ENCODE measurements around the gene CPTP.

CPTP gene

DNA sequence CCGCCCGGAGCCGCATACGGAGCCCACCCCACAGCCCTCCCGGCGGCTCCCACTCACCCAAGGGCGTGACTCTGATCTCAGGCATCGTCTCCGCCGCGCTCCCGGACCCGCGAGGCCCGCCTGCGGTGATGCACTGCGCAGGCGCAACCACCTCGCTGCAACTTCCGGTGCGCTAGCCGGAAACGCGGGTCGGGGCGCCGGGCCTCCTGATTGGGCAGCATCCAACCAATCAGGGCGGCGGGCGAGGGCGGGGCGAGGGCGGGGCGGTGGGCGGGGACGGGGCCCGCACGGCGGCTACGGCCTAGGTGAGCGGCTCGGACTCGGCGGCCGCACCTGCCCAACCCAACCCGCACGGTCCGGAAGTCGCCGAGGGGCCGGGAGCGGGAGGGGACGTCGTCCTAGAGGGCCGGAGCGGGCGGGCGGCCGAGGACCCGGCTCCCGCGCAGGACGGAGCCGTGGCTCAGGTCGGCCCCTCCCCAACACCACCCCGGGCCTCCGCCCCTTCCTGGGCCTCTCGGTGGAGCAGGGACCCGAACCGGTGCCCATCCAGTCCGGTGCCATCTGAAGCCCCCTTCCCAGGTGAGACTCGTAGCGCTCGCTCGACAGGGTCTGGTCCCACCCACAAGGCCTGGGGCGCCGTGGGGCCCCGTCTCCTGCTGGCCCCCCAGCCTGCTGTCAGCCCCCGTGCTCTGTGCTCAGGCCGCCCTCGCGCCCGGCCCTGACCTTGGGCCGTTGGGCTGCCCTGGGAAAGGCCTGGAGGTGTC, at the start of gene CPTP, which contains the start of gene INTS11:
TSS of gene CPTP (plus strand) at position 279 of the 764 bp plus-strand sequence. CDS start 2,109 bp downstream, outside the sequence.
TSS of gene INTS11 (minus strand) at position 137 of the 764 bp plus-strand sequence. CDS start at position 85, 52 bp downstream.
- DNase-seq (ENCODE audit: low spot score), result peak; percentile 97

DNA sequence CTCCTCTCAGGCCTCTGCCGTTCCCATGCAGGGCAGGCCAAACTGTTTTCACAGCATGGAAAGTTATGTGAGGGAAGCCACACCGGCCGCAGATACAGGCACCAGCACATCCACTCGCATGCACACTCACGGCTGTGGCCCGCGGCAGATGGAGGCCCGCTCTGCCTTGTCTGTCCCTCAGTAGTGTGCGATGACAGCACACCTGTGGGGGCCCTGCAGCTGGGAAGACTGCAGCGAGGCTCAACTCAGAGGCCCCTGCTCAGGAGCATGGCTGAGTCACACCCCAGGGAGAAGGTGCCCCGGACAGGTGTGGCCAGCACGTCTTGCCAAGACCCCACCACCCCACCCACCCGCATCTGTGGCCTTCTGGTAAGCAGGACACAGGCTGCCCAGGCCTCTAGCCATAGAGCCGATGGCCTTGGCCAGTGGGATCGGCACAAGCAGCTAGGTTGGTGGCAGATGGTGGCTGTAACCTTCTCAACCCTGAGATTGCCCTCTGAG, 49.6 kb upstream of the CPTP start:
- DNase-seq (ENCODE audit: low spot score), result no peak

DNA sequence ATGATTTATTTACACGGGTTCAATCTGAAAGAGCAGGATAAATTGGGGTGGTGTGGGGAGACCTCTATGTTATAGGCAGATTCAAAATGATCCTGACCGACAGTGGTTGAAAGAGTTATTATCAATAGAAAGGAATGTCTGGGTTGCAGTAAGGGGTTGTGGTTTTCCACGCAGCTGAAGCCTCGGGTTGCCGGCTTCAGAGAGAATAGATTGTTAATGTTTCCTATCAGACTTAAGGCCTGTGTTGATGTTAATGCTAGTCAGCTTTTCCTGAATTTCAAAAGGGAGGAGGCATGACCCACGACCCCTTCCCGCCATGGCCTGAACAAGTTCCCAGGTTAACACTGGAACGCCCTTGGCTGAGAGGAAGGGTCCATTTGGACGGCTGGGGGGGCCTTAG, 48.8 kb upstream of the CPTP start:
- no peak for DNase-seq (ENCODE audit: low spot score)

DNA sequence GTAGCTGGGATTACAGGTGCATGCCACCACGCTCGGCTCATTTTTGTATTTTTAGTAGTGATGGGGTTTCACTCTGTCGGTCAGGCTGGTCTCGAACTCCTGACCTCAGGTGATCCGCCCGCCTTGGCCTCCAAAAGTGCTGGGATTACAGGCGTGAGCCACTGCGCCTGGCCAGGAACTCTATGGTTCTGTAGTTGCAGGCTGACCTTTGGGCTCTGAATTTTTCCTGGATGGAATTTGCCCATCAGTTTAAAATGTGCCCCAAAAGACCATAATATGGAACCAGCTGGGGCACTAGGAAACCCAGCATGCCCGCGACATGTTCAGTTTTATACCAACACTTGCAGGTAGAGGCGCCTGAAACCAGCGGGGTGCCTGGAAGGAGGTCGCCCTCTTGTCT, 46.0 kb upstream of the CPTP start:
- DNase-seq (ENCODE audit: low spot score), result no peak

DNA sequence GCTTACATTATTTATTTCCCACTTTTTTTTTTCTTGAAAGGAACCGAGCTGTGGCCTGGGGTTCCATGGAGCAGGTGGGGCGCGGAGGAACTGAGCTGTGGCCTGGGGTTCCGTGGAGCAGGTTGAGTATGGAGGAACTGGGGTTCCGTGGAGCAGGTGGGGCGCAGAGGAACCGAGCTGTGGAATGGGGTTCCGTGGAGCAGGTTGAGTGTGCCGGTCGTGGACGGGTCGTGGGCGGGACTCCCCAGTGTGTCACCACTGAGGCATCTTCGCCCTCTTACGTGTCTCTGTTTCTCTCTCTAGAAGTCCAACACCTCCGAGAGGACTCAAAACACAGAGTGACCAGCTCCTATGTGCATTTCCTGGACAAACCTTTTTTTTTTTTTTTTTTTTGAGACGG, 45.6 kb upstream of the CPTP start:
- DNase-seq (ENCODE audit: low spot score), result no peak

DNA sequence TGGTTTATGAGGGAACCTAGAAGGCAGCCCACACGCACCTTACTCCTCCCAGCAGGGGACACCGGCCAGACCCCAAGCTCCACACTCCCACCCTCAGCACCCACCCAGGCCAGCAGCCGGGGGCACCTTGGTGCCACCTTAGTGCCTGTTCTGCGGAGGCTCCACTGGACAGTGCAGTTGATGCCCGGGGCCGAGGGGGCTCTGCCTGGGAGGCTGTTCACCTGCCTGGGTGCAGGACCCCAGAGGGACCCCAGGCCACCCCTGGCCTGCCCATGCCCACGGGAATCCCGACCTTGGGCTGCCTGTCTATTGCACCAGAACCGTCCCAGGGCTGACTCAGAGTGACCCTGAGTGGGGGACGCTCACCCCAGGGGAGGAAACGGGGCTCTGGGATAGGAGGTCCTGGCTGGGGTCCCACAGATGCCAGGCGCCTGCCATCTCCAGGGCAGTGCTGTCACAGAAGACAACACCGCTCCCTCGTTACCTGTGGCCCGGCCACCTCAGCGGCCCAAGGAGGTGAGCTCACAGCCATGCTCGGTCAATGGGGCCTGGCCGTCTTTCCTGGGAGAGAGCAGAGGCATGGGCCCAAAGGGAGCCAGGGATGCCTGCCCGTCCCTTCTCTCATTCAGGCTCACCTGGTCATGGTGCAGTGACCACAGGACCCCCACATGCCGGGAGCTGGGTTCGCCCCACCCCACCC, 43.7 kb upstream of the CPTP start:
- DNase-seq (ENCODE audit: low spot score), result no peak

DNA sequence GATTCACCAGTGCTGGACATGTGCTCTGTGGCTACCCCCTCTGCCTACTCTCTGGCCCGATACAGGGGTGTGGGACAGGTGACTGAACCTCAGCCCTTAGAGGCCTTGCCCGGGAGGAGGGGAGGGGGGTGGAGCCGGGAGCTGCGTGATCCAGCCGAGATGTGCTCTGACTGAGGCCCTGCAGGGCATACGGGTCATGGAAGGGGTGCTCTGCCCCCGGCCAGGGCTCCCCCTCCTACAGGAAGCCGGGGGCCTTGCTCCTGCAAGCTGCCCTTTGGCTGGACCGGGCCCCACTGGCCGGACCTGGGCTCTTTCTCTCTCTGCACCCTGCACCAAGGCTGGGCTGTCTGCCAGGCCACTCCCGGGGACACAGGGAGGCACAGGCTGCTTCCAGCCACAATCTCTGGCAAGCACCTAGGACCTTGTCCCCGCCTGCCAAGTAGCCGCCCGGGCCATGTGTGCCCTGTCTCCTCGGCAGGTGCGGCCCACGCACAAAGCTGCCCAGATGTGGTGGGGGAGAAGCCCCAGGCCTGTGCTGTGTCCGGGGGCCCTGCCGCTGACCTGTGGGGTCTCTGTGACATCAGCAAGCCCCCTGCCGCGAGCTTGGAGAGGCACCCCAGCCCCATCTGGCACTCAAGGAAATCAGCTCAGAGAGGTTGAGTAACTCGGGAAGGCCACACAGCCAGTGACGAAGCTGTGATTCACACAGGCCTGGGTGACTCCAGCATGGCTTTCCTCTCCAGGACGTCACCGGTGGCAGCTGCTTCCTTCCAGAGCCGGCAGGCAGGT, 42.9 kb upstream of the CPTP start:
- DNase-seq (ENCODE audit: low spot score), result no peak

DNA sequence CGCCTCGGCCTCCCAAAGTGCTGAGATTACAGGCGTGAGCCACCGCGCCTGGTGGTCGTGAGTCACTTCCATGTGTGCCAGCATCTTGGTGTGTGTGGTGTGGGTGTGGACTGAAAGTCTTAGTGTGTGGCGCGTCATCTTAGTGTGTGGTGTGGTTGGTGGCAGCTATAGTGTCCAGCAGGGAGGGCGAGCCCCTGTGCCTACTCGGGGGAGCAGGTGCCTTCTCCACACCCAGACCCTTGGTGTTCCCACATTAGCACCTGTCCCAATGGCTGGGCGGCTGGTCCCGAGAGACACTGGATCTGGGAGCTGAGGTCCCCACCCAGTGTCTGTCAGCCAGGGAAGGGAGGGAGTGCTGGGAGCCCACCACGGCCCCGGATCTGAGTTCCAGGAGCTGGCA, 41.6 kb upstream of the CPTP start:
- DNase-seq (ENCODE audit: low spot score), result no peak

DNA sequence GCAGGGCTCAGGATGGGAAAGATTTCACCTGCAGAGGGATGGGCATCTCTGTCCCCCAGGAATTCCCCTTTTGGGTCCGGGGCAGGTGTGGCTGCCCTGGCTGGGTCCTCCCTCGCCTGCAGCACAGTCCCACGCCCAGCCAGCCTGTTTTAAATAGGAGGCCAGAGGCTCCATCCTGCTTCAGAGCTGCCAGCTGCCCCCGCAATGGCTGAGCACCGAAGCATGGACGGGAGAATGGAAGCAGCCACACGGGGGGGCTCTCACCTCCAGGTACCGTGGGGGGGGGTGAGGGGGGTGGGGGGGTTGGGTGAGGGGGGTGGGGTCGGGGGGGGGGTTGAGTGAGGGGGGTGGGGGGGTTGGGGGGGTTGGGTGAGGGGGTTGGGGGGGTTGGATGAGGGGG, 40.8 kb upstream of the CPTP start:
- DNase-seq (ENCODE audit: low spot score), result no peak

DNA sequence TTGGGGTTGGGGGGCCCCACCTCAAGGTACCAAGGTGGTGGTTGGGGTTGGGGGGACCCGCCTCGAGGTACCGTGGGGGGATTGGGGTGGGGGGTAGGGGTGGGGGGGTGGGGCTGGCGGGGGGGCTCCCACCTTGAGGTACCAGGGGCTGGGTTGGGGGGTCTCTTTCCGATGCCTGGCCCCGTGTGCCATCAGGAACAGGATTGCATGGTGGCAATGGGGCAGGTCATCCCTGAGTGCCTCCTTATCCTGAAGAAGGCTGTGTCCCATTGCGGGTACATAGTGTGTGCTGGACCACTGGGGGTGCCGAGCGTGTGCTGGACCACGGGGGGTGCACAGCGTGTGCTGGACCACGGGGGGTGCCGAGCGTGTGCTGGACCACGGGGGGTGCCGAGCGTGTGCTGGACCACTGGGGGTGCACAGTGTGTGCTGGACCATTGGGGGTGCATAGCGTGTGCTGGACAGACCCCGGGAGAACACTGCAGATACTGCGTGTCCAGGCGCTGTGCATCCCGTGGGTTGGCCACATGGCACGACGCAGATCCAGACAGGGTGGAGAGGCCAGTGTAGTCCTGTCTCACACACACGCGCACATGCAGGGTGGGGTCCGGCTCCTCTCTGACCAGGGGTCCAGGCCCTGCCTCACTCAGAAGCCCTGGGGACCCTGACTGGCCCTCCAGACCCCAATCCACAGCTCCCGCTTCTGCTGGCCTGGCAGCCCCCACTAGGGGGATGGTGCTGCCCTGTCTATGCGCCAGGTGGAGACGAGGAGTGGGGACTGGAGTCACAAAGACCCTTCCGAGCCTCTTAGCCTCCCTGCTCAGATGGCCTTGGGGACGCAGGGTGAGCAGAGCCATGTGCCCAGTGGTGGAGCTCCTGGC, 40.1 kb upstream of the CPTP start:
- no peak for DNase-seq (ENCODE audit: low spot score)

DNA sequence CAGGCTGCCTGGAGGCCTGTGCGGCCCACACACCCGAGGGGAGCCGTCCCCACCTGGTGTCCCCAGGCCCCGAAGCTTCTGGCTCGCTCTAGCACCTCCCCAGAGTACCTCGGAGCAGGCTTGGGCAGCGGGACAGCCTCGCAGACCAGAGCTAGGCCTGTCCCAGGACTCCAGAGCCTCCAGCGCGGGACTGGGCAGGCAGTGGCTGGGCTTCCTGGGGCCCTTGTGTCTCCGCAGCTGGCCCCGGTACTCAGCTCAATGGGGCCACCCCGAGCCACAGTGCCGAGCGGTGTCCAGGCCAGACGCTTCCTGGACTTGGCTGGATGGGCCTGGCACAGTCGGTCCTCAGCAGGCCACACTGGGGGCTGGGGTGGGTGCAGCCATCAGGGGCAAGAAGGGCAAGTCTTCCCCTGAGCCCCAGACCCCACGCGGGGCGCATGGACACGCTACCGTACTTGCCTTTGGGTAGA, 39.5 kb upstream of the CPTP start:
- no peak for DNase-seq (ENCODE audit: low spot score)

DNA sequence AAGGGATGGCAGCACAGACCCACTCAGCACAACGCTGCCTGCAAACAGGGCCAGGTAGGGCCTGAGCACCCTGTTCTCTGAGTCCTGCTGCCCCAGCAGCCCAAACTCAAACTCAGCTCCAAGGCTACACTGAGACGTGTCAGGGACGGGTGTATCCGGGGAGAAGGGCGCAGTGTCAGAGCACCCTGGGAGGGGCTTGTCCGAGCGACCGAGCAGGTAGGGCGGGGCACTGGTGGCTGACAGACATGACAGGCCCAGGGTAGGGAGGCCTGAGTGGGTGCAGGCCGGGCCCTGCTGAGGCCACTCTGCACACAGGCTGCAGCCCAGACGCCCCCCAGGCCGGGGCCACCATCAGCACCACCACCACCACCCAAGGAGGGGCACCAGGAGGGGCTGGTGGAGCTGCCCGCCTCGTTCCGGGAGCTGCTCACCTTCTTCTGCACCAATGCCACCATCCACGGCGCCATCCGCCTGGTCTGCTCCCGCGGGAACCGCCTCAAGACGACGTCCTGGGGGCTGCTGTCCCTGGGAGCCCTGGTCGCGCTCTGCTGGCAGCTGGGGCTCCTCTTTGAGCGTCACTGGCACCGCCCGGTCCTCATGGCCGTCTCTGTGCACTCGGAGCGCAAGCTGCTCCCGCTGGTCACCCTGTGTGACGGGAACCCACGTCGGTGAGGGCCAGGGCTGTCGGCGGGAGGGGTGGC, 38.8 kb upstream of the CPTP start:
- DNase-seq (ENCODE audit: low spot score), result no peak

DNA sequence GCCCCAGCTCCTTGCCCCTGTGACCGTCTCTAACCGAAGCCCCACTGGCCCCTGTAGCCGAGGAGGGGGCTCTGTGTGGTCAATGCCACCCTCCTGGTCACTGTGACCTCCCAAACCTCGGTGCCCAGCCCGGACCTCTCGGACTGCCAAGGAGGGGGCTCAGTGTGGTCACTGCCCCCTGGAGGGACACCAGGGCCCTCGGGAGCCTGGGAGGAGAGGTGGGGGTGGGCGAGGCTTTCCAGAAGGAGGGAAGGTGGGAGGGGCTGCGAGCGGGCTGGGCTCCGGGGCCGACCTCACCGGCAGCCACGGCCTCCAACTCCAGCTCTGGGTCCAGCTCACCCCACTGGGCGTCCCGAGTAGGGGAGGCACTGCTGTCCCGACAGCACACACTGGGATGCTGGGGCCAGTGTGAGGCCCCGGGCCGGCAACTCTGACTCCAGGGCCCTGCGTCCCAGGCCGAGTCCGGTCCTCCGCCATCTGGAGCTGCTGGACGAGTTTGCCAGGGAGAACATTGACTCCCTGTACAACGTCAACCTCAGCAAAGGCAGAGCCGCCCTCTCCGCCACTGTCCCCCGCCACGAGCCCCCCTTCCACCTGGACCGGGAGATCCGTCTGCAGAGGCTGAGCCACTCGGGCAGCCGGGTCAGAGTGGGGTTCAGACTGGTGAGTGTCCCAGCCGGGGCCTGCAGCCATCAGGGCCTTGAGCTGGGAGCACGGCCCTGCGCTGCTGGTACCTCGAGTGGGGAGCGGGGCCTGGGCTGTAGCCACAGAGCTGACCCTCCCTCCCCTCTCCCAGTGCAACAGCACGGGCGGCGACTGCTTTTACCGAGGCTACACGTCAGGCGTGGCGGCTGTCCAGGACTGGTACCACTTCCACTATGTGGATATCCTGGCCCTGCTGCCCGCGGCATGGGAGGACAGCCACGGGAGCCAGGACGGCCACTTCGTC, 38.0 kb upstream of the CPTP start:
- DNase-seq (ENCODE audit: low spot score), result no peak

DNA sequence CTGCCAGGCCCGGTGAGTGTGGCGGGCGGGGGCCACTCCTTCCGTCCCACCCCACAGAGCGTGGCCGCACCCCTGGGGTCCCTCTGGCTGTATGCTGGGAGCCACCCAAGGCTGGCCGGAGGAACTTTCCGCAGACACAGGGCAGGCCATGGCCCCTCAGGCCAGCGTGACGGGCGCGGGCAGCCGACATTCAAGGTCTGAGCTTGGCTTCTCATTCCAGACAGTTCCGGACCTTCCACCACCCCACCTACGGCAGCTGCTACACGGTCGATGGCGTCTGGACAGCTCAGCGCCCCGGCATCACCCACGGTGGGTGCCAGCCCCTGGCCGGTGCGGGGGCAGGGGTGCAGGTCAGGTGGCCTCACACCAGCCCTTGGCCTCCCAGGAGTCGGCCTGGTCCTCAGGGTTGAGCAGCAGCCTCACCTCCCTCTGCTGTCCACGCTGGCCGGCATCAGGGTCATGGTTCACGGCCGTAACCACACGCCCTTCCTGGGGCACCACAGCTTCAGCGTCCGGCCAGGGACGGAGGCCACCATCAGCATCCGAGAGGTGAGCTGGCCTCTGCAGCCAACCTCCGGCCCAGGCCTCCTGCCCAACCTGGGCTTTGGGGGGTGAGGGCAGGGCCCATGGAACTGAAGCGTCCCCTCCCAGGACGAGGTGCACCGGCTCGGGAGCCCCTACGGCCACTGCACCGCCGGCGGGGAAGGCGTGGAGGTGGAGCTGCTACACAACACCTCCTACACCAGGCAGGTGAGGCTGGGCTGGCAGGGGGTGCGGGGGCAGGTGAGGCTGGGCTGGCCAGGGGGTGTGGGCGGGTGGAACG, 37.1 kb upstream of the CPTP start:
- DNase-seq (ENCODE audit: low spot score), result no peak

DNA sequence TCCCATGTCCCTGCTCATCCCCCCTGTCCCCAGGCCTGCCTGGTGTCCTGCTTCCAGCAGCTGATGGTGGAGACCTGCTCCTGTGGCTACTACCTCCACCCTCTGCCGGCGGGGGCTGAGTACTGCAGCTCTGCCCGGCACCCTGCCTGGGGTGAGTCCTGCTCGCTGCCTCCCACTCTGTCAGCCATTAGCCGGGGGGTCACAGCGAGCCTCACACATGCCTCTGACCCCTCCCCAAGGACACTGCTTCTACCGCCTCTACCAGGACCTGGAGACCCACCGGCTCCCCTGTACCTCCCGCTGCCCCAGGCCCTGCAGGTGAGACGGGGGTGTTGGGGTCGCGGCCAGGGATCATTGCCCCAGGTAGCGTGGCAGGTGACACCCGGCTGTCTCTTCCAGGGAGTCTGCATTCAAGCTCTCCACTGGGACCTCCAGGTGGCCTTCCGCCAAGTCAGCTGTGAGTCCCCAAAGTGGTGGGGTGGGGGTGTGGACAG, 34.3 kb upstream of the CPTP start:
- peak; percentile 17 for DNase-seq (ENCODE audit: low spot score)

DNA sequence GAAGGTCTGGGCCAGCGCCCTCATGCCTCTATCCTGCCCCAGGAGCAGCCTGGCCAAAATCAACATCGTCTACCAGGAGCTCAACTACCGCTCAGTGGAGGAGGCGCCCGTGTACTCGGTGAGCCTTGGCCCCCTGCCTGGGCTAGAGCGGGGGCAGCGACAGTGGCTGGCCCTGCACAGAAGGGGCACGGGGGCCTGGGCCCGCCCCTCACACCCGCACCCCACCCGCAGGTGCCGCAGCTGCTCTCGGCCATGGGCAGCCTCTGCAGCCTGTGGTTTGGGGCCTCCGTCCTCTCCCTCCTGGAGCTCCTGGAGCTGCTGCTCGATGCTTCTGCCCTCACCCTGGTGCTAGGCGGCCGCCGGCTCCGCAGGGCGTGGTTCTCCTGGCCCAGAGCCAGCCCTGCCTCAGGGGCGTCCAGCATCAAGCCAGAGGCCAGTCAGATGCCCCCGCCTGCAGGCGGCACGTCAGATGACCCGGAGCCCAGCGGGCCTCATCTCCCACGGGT, 33.5 kb upstream of the CPTP start:
- no peak for DNase-seq (ENCODE audit: low spot score)

DNA sequence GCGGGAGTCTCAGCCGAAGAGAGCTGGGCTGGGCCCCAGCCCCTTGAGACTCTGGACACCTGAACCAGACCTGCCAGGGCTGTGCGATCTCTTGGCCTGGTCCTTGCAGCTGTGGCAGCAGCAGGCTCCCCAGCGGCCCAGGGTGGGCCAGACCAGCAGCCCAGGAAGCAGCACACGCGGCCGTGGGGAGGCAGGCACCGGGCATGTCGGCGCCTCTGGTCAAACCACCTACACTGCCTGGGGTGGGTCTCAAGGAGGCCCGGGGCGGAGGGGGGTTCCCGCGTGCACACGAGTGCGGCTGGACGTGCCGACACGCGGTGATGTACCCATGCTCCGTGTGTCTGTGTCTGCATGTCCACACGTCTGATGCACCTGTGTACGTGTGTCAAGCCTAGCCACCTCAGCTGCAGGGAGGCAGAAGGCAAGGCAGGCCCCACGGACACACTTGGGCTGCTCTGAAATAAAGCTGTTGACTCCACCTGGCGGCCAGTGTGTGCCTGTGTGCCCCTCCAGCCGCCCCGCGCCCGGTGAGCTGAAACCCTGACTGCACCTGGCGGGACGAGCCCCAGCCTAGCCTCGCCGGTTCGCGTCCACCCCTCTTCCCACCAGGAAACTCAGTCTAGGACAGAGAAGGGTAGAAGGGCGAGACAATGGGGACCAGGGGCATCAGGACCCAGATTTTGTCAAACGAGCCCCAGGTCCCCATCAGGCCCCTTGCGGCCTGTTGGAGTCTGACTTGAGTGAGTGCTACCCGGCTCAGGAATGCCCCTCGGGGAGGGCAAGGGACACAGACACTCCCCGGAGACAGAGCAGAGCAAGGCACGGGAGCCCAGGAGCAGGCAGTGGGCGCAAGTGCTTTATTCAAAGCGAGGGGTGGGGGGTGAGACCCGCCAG, 32.8 kb upstream of the CPTP start:
- peak; percentile 44 for DNase-seq (ENCODE audit: low spot score)

All from hematopoietic multipotent progenitor cell treated with erythropoietin and hydrocortisone succinate and interleukin-3 and kit ligand, for 17 days (in vitro differentiated cells).